Activated naive CD4-positive, alpha-beta T cell treated with anti-CD3 and anti-CD28 coated beads, Interleukin-2, amount 50 U/mL, for 24 hours (primary cell): Measurements from ENCODE around the gene FCRL5.

Experiments
- H3K27ac Mint-ChIP-seq: one replicate; pipeline ENCODE4 v1.8.0; 2021; ENCODE audit warnings: mild to moderate bottlenecking, mixed read lengths
- H3K27me3 Mint-ChIP-seq: one replicate; pipeline ENCODE4 v1.8.0; 2021; ENCODE audit warnings: mixed read lengths
- H3K36me3 Mint-ChIP-seq: one replicate; pipeline ENCODE4 v1.8.0; 2021; ENCODE audit warnings: mixed read lengths
- H3K4me1 Mint-ChIP-seq: one replicate; pipeline ENCODE4 v1.8.0; 2021; ENCODE audit warnings: mixed read lengths
- H3K4me3 Mint-ChIP-seq: one replicate; pipeline ENCODE4 v1.8.0; 2021; ENCODE audit warnings: mild to moderate bottlenecking, mixed read lengths
- H3K9me3 Mint-ChIP-seq: one replicate; pipeline ENCODE4 v1.8.0; 2021; ENCODE audit warnings: mixed read lengths

FCRL5 gene

DNA sequence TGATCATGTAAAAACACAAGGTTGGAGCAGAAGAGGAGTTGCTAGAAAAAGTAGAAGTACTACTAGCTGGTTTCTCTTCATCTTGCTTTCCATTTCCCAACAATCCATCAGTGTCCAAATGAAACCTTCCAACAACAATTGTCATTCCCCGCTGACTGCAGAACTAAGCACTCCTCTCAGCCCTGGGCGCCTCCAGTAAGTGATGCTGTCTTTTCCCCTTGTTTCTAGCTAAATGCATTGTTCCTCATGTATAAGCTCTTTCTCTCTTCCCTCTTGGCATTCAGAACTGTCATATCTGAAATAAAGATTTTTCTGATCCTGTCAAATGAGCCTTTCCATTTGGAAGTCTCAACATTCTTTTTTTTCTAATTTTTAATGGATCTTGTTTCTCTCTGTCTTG, 68.7 kb downstream of the FCRL5 start:
- peaks cover 4% of the 10 kb centered on the region for H3K36me3 Mint-ChIP-seq
- H3K4me3 Mint-ChIP-seq: no peak overlapping the region
- H3K9me3 Mint-ChIP-seq: peaks cover 7% of the 10 kb centered on the region
- peaks cover 6% of the 10 kb centered on the region for H3K27me3 Mint-ChIP-seq
- no peak overlapping the region for H3K27ac Mint-ChIP-seq
- no peaks in the 10 kb centered on the region for H3K4me1 Mint-ChIP-seq

DNA sequence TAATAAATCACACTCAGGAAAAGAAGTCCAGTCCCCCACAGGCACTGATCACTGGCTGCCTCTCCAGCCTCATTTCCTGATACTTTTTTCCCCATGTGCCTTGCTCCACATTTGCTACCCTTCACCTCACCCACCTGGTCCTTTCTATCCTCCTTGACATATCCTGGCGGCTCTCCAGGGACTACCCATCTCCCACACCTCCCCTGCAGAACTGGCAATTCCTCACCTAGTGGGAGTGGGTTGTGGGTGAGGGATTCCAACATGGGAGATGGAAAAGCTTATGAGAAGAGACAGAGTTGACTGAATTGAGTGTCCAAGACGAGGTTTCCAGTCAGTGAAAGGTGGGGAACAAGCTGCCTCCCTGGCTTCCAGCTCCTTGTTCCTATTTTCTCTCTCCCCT, 69.6 kb downstream of the FCRL5 start:
- no peak overlapping the region for H3K4me3 Mint-ChIP-seq

DNA sequence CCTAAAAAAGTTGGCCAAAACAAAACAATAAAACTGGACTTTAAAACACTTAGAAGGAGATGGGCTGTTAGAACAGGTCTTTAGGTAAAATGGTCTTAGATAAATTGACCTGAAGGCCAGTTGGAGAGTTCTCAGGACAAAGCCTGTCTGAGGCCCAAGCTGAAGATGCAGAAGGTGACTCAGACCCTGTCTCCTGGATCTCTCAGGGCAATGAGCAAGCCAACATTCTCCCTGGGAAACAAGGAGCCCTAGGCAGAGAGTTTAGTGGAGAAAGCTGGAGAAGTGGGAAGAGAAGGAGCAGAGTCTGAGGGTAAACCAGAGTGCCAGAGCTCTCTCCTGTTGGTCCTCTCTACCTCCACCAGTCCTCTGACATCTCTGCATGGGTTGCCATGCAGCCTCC, 70.1 kb downstream of the FCRL5 start:
- peaks cover 7% of the 10 kb centered on the region for H3K36me3 Mint-ChIP-seq
- H3K4me1 Mint-ChIP-seq: no peaks in the 10 kb centered on the region
- H3K27ac Mint-ChIP-seq: no peak overlapping the region
- H3K9me3 Mint-ChIP-seq: peaks cover 14% of the 10 kb centered on the region
- no peak overlapping the region for H3K4me3 Mint-ChIP-seq
- H3K27me3 Mint-ChIP-seq: peaks cover 7% of the 10 kb centered on the region

More for the DNA sequence above, 69.6 kb downstream of the FCRL5 start:
- Mint-ChIP-seq H3K4me1 (no peaks in the 10 kb centered on the region), H3K27me3 (peaks cover 7% of the 10 kb centered on the region), H3K9me3 (peaks cover 14% of the 10 kb centered on the region), H3K36me3 (peaks cover 7% of the 10 kb centered on the region), H3K27ac (no peak overlapping the region)

DNA sequence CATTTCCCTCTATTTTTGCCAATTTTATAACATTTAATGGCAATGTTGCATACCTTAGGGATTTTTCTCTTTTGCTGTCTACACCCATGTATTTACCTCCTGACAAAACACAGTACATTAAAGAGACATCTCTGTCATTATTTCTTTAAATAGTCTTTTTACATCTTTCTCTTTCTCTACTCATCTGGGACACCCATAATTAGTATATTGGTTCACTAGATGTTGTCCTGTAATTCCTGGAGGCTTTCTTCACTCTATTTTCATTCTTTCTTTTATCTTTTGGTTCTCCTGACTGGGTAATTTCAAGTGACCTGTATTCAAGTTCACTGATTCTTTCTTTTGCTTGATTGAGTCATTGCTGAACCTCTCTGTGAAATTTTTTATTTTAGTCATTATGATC, 74.3 kb downstream of the FCRL5 start:
- Mint-ChIP-seq H3K36me3 (peaks cover 9% of the 10 kb centered on the region), H3K27ac (no peak overlapping the region), H3K4me1 (no peaks in the 10 kb centered on the region), H3K9me3 (peaks cover 14% of the 10 kb centered on the region), H3K4me3 (no peak overlapping the region), H3K27me3 (peaks cover 18% of the 10 kb centered on the region)

DNA sequence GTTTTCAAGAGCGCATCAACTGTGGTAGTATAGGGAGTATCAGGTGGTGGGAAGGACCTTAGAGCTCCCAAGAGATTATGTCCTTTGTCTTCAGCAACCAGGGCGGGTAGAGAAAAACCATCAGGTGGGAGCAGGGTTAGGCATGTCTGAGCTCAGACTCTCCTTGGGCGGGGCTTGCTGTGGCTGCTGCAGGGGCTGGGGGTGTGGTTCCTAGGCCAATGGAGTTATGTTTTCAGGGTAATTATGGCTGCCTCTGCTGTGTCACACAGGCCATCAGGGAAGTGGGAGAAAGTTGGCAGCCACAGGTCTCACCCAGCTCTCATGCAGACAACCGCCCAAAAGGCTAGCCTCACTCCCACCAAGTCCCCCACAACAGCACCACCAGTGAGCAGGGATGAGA, 74.9 kb downstream of the FCRL5 start:
- H3K4me1 Mint-ChIP-seq: no peaks in the 10 kb centered on the region
- peaks cover 14% of the 10 kb centered on the region for H3K9me3 Mint-ChIP-seq
- peaks cover 9% of the 10 kb centered on the region for H3K36me3 Mint-ChIP-seq
- H3K27me3 Mint-ChIP-seq: peaks cover 18% of the 10 kb centered on the region
- H3K27ac Mint-ChIP-seq: no peak overlapping the region
- H3K4me3 Mint-ChIP-seq: no peak overlapping the region

DNA sequence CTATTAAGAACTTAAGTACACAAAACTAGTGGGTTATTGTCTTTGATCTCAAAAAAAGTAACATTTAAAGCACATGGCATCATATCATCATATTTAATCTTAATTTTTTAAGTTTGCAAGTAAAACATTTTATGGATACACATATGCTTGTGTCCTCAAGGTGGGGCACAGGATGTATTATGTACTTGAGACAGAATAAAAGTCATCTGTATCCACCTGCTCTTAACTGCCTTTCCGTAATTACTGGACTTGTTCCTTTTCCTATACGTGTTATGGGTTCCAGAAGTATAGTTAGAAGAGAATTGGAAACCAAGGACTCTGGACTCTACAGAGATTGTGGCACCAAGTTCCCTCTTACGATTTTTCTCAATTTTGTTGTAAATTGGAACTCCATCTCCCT, 79.4 kb downstream of the FCRL5 start:
- no peak overlapping the region for H3K4me3 Mint-ChIP-seq
- H3K36me3 Mint-ChIP-seq: peaks cover 3% of the 10 kb centered on the region
- no peaks in the 10 kb centered on the region for H3K4me1 Mint-ChIP-seq
- H3K27me3 Mint-ChIP-seq: peaks cover 14% of the 10 kb centered on the region
- no peak overlapping the region for H3K27ac Mint-ChIP-seq
- H3K9me3 Mint-ChIP-seq: peaks cover 2% of the 10 kb centered on the region

DNA sequence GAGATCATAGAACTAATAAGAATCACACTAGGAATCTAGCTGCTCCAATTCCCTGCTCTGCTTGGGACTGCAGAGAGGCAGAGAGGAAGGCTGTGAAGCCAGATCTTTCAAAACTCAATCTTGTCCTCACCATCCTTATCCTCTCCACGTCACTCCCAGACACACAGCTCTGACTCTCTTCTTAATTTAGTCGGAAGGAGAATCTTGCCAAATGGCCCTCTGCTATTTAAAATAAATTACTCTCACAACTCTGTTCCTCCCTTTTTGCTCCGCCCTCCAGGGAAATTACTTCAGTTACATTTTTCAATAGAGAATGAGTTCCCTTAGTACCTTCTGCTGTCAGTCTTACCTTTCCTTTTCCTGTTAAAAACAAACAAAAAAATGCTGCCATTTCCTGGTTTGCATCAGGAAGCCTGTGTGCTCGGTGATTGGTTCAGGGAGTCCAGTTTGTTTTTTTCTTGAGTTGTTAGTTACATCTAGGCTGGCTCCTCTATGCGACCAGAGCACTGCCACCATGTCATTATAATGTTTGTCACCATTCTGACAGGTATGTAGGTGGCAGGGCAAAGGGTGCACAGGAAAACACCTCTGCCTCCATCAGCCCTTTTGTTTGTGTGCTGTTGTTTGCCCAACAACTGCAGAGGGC, 80.1 kb downstream of the FCRL5 start:
- Mint-ChIP-seq H3K4me1 (no peaks in the 10 kb centered on the region), H3K27me3 (peaks cover 14% of the 10 kb centered on the region), H3K36me3 (peaks cover 3% of the 10 kb centered on the region), H3K9me3 (no peaks in the 10 kb centered on the region), H3K27ac (no peak overlapping the region), H3K4me3 (no peak overlapping the region)

DNA sequence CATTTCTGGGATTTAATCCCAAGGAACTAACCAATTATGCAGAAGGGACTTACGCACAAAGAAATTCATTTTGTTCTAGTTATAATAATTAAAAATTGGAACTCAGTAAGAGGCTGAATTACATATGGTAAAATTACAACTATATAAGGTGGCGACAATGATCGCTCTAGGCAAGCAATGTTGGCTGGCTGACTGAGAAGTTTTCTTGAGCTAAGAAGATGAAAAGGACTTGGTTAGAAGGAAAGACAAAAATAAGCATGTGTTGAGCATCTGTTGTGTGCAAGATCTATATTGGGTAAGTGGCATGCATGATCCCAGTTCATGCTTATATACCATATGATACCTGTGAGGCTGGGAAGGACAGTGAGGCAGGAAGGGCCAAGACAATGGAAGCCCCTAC, 80.8 kb downstream of the FCRL5 start:
- Mint-ChIP-seq H3K27ac (no peak overlapping the region), H3K4me3 (no peak overlapping the region), H3K4me1 (no peaks in the 10 kb centered on the region), H3K9me3 (no peaks in the 10 kb centered on the region), H3K27me3 (peaks cover 14% of the 10 kb centered on the region), H3K36me3 (peaks cover 3% of the 10 kb centered on the region)

DNA sequence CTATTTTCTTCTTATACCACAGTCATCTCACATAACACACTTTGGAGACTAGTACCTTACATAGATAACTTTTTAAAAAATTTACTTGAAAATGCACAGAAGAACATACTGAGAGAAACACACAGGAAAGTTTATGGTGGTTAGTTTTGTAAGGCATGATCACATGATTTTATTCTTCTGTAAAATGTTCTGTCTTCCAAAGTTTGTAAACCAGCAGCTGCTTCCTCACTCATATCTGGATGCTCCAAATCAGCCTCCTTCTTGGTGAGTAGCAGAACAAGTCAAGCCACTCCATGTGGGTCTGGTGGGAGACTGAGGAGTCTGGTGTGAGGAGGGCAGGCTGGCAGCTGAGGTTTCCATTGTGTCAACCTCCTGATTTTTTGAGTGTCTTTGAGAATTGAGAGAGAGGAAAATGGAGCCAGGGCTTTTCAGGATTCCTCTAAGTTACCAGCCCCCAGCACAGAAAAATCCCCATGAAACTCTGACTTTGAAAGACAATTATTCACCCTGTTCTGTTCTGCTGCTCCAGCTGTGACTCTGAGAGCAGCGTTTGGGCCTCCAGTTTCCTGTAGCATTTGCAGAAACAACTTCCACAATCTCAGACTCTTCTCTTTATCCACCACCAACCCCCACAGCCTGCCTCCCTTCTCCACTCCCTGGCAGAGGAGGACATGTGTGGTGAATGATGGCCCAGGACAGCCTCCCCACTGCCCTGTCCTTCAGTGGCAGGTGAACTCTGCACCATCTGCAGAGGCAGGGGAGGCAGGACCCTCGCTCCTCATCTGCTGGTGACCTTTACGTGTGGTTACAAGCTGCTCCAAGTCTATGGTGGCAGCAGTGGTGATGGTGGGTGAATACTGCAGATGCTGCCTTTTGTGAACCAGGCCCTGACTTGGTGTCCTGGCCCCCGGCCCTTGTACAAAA, 82.3 kb downstream of the FCRL5 start:
- no peak overlapping the region for H3K27ac Mint-ChIP-seq
- peaks cover 7% of the 10 kb centered on the region for H3K27me3 Mint-ChIP-seq
- H3K4me1 Mint-ChIP-seq: no peaks in the 10 kb centered on the region
- H3K4me3 Mint-ChIP-seq: no peak overlapping the region
- H3K9me3 Mint-ChIP-seq: no peaks in the 10 kb centered on the region
- H3K36me3 Mint-ChIP-seq: no peaks in the 10 kb centered on the region

DNA sequence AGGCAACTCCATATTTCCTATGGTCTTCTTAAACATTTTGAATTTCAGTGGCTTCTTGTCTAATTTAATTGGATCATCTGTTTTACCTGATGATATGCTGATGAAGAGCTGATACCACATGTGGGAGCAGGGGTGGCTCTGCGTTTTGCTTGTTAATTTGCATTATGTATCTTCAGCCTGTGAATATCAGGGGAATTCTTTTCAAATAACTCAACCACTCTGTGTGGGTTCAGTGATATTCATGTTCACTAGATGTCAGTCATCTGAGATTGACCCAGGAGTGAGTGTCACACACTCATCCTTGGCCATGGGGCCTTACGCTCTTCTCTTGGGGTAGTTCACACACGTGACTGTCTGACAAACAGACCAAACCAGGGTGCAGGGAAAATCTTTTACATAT, 83.0 kb downstream of the FCRL5 start:
- Mint-ChIP-seq H3K4me1 (no peaks in the 10 kb centered on the region), H3K27me3 (peaks cover 5% of the 10 kb centered on the region), H3K36me3 (no peaks in the 10 kb centered on the region), H3K9me3 (no peaks in the 10 kb centered on the region), H3K27ac (no peak overlapping the region), H3K4me3 (no peak overlapping the region)

DNA sequence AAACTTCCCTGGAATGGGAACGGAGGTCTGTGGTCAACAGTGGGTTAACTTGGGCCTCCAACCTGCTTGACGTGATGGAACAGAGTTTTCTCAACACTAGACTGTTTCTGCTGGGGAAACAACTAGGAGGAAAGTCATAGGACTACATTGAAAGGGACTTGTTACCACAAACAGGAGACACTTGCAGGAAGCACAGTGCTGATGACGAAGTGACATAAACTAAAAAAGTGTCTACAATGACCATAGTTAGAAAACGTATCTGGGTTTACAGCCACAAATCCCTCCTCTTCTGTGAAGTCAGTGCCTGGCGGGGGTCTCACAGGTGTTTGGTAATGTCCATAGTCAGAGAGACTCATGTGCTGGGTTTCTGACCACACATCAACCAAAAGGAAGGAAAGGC, 86.3 kb downstream of the FCRL5 start:
- Mint-ChIP-seq H3K9me3 (no peaks in the 10 kb centered on the region), H3K36me3 (no peaks in the 10 kb centered on the region), H3K4me1 (no peaks in the 10 kb centered on the region), H3K27me3 (no peaks in the 10 kb centered on the region), H3K4me3 (no peak overlapping the region), H3K27ac (no peak overlapping the region)
